GM12873 (cell line): ENCODE measurements around the gene TRMT112.

Source experiments
- TF ChIP-seq, protein P1 (sequence below): IDR thresholded peaks from 2 replicates; pipeline ENCODE4 v1.5.1; 2012; ENCODE audit warnings: low read depth, mild to moderate bottlenecking, moderate library complexity, low read length, control low read depth; ENCODE audit not compliant: insufficient read depth; ENCODE audit errors: missing control alignments

Gene TRMT112

DNA sequence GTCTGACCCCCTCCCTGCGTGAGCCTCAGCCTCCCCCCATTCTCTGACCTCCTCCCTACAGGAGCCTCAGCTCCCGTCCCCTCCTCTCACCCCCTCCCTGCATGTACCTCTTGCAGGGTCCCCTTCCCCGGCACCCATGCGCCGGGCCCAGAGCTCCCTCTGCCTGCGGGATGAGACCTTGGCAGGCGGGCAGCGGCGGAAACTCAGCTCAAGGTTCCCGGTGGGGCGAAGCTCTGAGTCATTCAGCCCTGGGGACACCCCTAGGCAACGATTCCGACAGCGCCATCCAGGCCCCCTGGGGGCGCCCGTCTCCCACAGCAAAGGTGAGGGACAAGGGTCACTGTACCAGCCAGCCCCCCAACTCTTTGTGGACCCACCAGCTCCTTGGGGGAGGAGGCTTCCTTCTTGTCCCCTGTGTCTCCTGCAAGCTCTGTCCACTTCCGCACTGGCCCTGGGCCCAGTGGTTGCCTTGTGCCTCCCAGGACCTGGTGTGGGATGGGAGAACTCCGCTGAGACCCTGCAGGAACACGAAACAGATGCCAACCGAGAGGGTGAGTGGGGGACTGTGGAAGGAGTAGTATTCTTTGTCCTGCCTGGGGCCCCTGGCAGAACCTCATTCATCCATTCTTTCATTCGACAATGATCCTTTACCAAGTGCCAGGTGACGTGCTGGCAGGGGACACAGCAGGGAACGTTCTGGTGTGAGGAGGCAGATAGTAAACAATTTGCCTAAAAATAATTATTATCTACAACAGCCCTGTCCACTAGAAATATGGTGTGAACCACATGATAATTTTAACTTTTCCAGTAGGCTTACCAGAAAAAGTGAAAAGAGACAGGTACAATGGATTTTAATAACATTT is 38.0 kb upstream of the TRMT112 start:
- TF ChIP-seq, protein P1, sequence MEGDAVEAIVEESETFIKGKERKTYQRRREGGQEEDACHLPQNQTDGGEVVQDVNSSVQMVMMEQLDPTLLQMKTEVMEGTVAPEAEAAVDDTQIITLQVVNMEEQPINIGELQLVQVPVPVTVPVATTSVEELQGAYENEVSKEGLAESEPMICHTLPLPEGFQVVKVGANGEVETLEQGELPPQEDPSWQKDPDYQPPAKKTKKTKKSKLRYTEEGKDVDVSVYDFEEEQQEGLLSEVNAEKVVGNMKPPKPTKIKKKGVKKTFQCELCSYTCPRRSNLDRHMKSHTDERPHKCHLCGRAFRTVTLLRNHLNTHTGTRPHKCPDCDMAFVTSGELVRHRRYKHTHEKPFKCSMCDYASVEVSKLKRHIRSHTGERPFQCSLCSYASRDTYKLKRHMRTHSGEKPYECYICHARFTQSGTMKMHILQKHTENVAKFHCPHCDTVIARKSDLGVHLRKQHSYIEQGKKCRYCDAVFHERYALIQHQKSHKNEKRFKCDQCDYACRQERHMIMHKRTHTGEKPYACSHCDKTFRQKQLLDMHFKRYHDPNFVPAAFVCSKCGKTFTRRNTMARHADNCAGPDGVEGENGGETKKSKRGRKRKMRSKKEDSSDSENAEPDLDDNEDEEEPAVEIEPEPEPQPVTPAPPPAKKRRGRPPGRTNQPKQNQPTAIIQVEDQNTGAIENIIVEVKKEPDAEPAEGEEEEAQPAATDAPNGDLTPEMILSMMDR = peak; percentile 56

- TF ChIP-seq, protein P1 = no peak
Observed at GRCh38 chr11:64353715-64354506, 36.6 kb upstream of the TRMT112 start.

DNA sequence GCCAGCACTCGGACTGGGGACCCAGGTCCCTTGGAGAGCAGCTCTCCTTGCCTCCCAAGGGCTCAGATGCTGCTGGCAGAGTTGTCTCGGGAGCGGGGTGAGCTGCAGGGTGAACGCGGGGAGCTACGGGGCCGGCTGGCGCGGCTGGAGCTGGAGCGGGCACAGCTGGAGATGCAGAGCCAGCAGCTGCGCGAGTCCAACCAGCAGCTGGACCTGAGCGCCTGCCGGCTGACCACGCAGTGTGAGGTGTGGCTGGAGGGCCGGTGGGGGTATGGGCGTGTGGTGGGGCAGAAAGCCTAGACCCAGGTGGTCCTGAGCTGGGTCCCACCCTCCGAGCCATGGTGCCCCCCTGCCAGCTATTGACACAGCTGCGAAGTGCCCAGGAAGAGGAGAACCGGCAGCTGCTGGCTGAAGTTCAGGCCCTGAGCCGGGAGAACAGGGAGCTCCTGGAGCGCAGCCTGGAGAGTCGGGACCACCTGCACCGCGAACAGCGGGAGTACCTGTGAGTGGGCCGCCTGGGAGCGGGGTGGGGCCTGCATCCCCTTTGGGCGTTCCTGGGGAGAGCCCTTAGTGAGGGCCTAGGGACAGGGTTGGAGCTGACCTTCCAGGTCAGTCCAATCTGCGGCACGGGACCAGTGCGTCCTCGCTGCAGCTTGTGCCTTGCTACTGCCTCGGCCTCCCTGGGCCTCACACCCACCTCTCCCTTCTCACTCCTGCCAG is 35.8 kb upstream of the TRMT112 start:
- TF ChIP-seq, protein P1 = no peak

- TF ChIP-seq, protein P1 = no peak
Observed at GRCh38 chr11:64352099-64352994, 35.0 kb upstream of the TRMT112 start.

- TF ChIP-seq, protein P1 = no peak
Observed at GRCh38 chr11:64351136-64351631, 33.8 kb upstream of the TRMT112 start.

GRCh38 chr11:64349404-64349803 is 32.0 kb upstream of the TRMT112 start:
- TF ChIP-seq, protein P1 = no peak
